ENCODE results near the gene MUC5AC. TPM values are rescaled to one million over a fixed set of nuclear protein-coding genes. Genes with fewer than 3 reads are reported as not detected.

Gene MUC5AC
- total and polyA plus RNA-seq, 2 of the 13 experiments (the other 11 are each of a cell fraction or from before 2014, with no cell fraction given) = under 0.01 TPM; not detected in 1

DNA sequence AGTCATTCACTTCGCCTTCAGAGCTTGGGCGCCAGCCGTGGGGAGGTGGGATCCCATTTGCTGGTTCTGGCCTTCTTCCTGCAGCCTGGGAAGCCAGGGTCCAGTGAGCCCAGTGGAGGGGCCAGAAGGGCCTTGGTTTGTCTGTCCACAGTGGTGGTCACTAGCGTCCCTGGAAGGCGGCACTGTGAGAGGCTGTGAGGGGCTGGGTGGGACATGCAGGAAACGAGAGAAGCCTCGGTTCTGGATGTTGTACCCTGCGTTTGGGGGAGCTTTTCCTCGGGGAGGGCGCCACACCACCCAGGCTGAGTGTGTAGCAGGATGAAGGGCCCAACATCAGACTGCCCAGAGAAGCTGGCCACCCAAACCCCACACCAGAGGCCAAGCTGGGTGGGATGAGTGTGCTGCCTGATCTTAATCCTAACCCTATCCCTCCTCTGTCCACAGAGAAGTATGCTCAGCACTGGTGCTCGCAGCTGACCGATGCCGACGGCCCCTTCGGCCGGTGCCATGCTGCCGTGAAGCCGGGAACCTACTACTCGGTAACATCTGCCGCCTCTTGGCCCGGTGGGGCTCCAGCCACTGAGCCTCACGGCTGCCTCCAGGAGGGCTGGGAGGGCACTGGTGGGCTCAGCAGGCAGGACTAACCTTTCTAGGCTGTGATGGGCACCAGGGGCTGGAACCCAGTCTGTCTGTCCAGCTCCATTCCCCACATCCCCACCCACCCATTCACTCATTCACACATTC, 14.4 kb downstream of the MUC5AC start (continued):
- no peak for TF ChIP-seq ZNF670 (CRISPR knock-in tag; IDR thresholded peaks at IDR 0.05; ENCODE audit: borderline replicate concordance)
- TF ChIP-seq, protein P1, sequence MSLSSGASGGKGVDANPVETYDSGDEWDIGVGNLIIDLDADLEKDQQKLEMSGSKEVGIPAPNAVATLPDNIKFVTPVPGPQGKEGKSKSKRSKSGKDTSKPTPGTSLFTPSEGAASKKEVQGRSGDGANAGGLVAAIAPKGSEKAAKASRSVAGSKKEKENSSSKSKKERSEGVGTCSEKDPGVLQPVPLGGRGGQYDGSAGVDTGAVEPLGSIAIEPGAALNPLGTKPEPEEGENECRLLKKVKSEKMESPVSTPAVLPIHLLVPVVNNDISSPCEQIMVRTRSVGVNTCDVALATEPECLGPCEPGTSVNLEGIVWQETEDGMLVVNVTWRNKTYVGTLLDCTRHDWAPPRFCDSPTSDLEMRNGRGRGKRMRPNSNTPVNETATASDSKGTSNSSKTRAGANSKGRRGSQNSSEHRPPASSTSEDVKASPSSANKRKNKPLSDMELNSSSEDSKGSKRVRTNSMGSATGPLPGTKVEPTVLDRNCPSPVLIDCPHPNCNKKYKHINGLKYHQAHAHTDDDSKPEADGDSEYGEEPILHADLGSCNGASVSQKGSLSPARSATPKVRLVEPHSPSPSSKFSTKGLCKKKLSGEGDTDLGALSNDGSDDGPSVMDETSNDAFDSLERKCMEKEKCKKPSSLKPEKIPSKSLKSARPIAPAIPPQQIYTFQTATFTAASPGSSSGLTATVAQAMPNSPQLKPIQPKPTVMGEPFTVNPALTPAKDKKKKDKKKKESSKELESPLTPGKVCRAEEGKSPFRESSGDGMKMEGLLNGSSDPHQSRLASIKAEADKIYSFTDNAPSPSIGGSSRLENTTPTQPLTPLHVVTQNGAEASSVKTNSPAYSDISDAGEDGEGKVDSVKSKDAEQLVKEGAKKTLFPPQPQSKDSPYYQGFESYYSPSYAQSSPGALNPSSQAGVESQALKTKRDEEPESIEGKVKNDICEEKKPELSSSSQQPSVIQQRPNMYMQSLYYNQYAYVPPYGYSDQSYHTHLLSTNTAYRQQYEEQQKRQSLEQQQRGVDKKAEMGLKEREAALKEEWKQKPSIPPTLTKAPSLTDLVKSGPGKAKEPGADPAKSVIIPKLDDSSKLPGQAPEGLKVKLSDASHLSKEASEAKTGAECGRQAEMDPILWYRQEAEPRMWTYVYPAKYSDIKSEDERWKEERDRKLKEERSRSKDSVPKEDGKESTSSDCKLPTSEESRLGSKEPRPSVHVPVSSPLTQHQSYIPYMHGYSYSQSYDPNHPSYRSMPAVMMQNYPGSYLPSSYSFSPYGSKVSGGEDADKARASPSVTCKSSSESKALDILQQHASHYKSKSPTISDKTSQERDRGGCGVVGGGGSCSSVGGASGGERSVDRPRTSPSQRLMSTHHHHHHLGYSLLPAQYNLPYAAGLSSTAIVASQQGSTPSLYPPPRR (CRISPR knock-in tag; IDR thresholded peaks at IDR 0.05; ENCODE audit: borderline replicate concordance) = no peak
- no peak for TF ChIP-seq XBP1 (CRISPR knock-in tag; IDR thresholded peaks at IDR 0.05)

DNA sequence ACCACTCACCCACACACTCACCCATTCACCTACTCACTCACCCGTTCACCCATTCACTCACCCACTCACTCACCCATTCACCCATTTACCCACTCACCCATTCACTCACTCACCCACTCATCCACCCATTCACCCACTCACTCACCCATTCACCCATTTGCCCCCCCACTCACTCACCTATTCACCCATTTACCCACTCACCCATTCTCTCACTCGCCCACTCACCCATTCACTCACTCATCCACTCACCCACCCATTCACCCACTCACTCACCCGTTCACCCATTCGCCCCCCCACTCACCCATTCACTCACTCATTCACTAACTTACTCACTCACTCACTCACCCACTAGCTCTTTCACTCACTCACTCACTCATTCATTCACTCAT, 15.0 kb downstream of the MUC5AC start:
- ChIA-PET CTCF (ENCODE audit: low intra/inter-chr PET ratio, low total read pairs) (no interaction called here), POLR2A (no interaction called here)
- WGBS (ENCODE audit: low lambda C conversion rate) = 9% methylated on average over 4 of the region's 4 CpGs
- H3K27me3 ChIP-seq (ENCODE audit: control insufficient read depth in 1 of 2, insufficient read depth in 2 of 2, low read length in 2 of 2) = peaks cover 0 to 7% of the 10 kb centered on the region in 2 experiments; a peak in 2 of 5 replicates
- ATAC-seq = no peak
- H4K20me1 ChIP-seq (ENCODE audit: insufficient read depth, low read length) = no peaks in the 10 kb centered on the region
- FAIRE-seq = no peak
- no peak overlapping the region for H2AFZ ChIP-seq (ENCODE audit: low read length)
- no peak overlapping the region for H3K4me3 ChIP-seq (replicated peaks in 1 of 3; ENCODE audit: insufficient read depth in 1 of 3, low read depth in 2 of 3, low read length in 3 of 3)
- no peak overlapping the region for H3K27ac ChIP-seq (ENCODE audit: extremely low read length, insufficient read depth, low read length)
- DNase-seq (ENCODE audit: low spot score) = no peak
- H3K9me3 ChIP-seq (ENCODE audit: low read length) = peaks cover 13% of the 10 kb centered on the region; the same call in 1 of the 2 replicates
- H3K79me2 ChIP-seq (ENCODE audit: insufficient read depth, low read length) = no peaks in the 10 kb centered on the region
- BruUV-seq (replicated peaks) = no TSS peak
- in situ Hi-C loops (cut with HindIII; ENCODE audit: extremely low pct_ligation_motif_present, low pct_unique_long_range_greater_than_20kb) = no loop called here
- TF ChIP-seq MED13 (CRISPR knock-in tag; IDR thresholded peaks at IDR 0.05) (no peak), ZNF382 (CRISPR knock-in tag; IDR thresholded peaks at IDR 0.05; ENCODE audit: borderline replicate concordance) (no peak), ZNF7 (CRISPR knock-in tag; IDR thresholded peaks at IDR 0.05) (no peak), TMF1 (CRISPR knock-in tag; IDR thresholded peaks at IDR 0.05; ENCODE audit: low read depth) (no peak), MAFG (CRISPR knock-in tag; IDR thresholded peaks at IDR 0.05) (no peak), ZNF333 (CRISPR knock-in tag; IDR thresholded peaks at IDR 0.05; ENCODE audit: borderline replicate concordance) (no peak), CHD2 (IDR thresholded peaks at IDR 0.05; ENCODE audit: low read depth, low read length) (no peak)
- TF ChIP-seq, protein P2, sequence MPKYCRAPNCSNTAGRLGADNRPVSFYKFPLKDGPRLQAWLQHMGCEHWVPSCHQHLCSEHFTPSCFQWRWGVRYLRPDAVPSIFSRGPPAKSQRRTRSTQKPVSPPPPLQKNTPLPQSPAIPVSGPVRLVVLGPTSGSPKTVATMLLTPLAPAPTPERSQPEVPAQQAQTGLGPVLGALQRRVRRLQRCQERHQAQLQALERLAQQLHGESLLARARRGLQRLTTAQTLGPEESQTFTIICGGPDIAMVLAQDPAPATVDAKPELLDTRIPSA (CRISPR knock-in tag; IDR thresholded peaks at IDR 0.05; ENCODE audit: borderline replicate concordance) = no peak
- TF ChIP-seq, protein P3, sequence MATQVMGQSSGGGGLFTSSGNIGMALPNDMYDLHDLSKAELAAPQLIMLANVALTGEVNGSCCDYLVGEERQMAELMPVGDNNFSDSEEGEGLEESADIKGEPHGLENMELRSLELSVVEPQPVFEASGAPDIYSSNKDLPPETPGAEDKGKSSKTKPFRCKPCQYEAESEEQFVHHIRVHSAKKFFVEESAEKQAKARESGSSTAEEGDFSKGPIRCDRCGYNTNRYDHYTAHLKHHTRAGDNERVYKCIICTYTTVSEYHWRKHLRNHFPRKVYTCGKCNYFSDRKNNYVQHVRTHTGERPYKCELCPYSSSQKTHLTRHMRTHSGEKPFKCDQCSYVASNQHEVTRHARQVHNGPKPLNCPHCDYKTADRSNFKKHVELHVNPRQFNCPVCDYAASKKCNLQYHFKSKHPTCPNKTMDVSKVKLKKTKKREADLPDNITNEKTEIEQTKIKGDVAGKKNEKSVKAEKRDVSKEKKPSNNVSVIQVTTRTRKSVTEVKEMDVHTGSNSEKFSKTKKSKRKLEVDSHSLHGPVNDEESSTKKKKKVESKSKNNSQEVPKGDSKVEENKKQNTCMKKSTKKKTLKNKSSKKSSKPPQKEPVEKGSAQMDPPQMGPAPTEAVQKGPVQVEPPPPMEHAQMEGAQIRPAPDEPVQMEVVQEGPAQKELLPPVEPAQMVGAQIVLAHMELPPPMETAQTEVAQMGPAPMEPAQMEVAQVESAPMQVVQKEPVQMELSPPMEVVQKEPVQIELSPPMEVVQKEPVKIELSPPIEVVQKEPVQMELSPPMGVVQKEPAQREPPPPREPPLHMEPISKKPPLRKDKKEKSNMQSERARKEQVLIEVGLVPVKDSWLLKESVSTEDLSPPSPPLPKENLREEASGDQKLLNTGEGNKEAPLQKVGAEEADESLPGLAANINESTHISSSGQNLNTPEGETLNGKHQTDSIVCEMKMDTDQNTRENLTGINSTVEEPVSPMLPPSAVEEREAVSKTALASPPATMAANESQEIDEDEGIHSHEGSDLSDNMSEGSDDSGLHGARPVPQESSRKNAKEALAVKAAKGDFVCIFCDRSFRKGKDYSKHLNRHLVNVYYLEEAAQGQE (IDR thresholded peaks at IDR 0.05; ENCODE audit: borderline replicate concordance in 1 of 2, low read depth in 1 of 2, low read length in 2 of 2) = no peak
- H3K9ac ChIP-seq (ENCODE audit: insufficient read depth, low read depth, low read length) = no peak overlapping the region
- no peaks in the 10 kb centered on the region for H3K4me1 ChIP-seq (ENCODE audit: insufficient read depth, low read length)
- intact Hi-C loops (cut with micrococcal nuclease; ENCODE audit: unreplicated experiment) = no loop called here
- no peaks in the 10 kb centered on the region for H3K36me3 ChIP-seq (replicated peaks in 1 of 2; ENCODE audit: control insufficient read depth in 1 of 2, insufficient read depth in 2 of 2, low read length in 2 of 2)
- H3K4me2 ChIP-seq (ENCODE audit: low read depth, low read length) = no peak overlapping the region

All from HepG2 (cell line).